HEK293 (cell line): Measurements from ENCODE around the gene DIDO1.

Experiments
- CTCF ChIA-PET: fragments of 350-600 bp; formaldehyde crosslinking; extraction: SDS; loops from one replicate; lab custom pipeline; 2021; ENCODE audit warnings: antibody characterized with exemption; lab: Yijun Ruan, JAX
- POLR2A ChIA-PET: fragments of 300-600 bp; formaldehyde crosslinking; extraction: SDS; loops from one replicate; lab custom pipeline; 2020; ENCODE audit warnings: antibody characterized with exemption, inconsistent platforms; lab: Yijun Ruan, JAX
- H3K27ac ChIP-seq: fragments of 200-500 bp; sonication (Bioruptor generic); 2 replicates; pipeline ENCODE4 v1.5.1; 2014; ENCODE audit warnings: low read depth, low read length, control low read depth, inconsistent platforms; ENCODE audit errors: extremely low read depth
- H3K36me3 ChIP-seq, 2 experiments: fragments of 200-500 bp in 1 of 2; sonication (Bioruptor generic) in 1 of 2; 1 replicate in 1 of 2; 2 replicates in 1 of 2; pipeline ENCODE4 v1.5.1; 2014 to 2017; ENCODE audit warnings: inconsistent platforms in 2 of 2, low read length in 2 of 2; ENCODE audit not compliant: control insufficient read depth in 2 of 2, insufficient read depth in 1 of 2
- H3K4me1 ChIP-seq: fragments of 200-500 bp; sonication (Bioruptor generic); 2 replicates; pipeline ENCODE4 v1.5.1; 2014; ENCODE audit warnings: mild to moderate bottlenecking, low read length, inconsistent platforms; ENCODE audit not compliant: control insufficient read depth, insufficient read depth
- H3K4me3 ChIP-seq: 2 replicates; pipeline ENCODE4 v1.5.1; 2011; ENCODE audit warnings: low read depth, mild to moderate bottlenecking, control low read depth, low read length, moderate library complexity
- H3K9me3 ChIP-seq: fragments of 200-500 bp; sonication (Bioruptor generic); 2 replicates; pipeline ENCODE4 v1.5.1; 2014; ENCODE audit warnings: low read depth, low read length, inconsistent platforms; ENCODE audit not compliant: control insufficient read depth, insufficient read depth
- EGR2 ChIP-seq: fragments of 450-650 bp; formaldehyde crosslinking; IDR thresholded peaks from 2 replicates; pipeline ENCODE4 v1.5.1; 2016; ENCODE audit warnings: low read depth, missing biosample characterization, missing genetic modification characterization
- GFI1B ChIP-seq: fragments of 450-650 bp; formaldehyde crosslinking; IDR thresholded peaks from 2 replicates; pipeline ENCODE4 v1.5.1; 2016; ENCODE audit warnings: missing biosample characterization, missing genetic modification characterization
- GLIS1 ChIP-seq: fragments of 450-650 bp; formaldehyde crosslinking; IDR thresholded peaks from 2 replicates; pipeline ENCODE4 v1.5.1; 2016; ENCODE audit warnings: missing biosample characterization, missing genetic modification characterization
- HIC1 ChIP-seq: fragments of 450-650 bp; formaldehyde crosslinking; IDR thresholded peaks from 2 replicates; pipeline ENCODE4 v1.5.1; 2016; ENCODE audit warnings: missing biosample characterization, missing genetic modification characterization
- KLF10 ChIP-seq: fragments of 450-650 bp; IDR thresholded peaks from 2 replicates; pipeline ENCODE4 v1.5.1; 2018; ENCODE audit warnings: missing biosample characterization, mild to moderate bottlenecking, missing genetic modification characterization
- KLF17 ChIP-seq: fragments of 450-650 bp; formaldehyde crosslinking; IDR thresholded peaks from 2 replicates; pipeline ENCODE4 v1.5.1; 2016; ENCODE audit warnings: missing biosample characterization, missing genetic modification characterization
- OSR2 ChIP-seq: fragments of 450-650 bp; formaldehyde crosslinking; IDR thresholded peaks from 2 replicates; pipeline ENCODE4 v1.5.1; 2016; ENCODE audit warnings: missing biosample characterization, missing genetic modification characterization
- SP3 ChIP-seq: fragments of 450-650 bp; formaldehyde crosslinking; IDR thresholded peaks from 2 replicates; pipeline ENCODE4 v1.5.1; 2016; ENCODE audit warnings: missing biosample characterization, missing genetic modification characterization
- ZBTB20 ChIP-seq: fragments of 450-650 bp; formaldehyde crosslinking; IDR thresholded peaks from 2 replicates; pipeline ENCODE4 v1.5.1; 2016; ENCODE audit warnings: missing biosample characterization, missing genetic modification characterization
- ZBTB44 ChIP-seq: fragments of 450-650 bp; IDR thresholded peaks from 2 replicates; pipeline ENCODE4 v1.5.1; 2018; ENCODE audit warnings: missing biosample characterization, mild to moderate bottlenecking, missing genetic modification characterization
- ZFHX2 ChIP-seq: fragments of 450-650 bp; formaldehyde crosslinking; conservative IDR thresholded peaks from 2 replicates; pipeline ENCODE4 v1.5.1; 2016; ENCODE audit warnings: missing biosample characterization, missing genetic modification characterization
- ZNF114 ChIP-seq: fragments of 450-650 bp; formaldehyde crosslinking; IDR thresholded peaks from 2 replicates; pipeline ENCODE4 v1.5.0; 2017; ENCODE audit warnings: missing biosample characterization, missing genetic modification characterization
- ZNF140 ChIP-seq: fragments of 450-650 bp; formaldehyde crosslinking; IDR thresholded peaks from 2 replicates; pipeline ENCODE4 v1.5.1; 2016; ENCODE audit warnings: missing biosample characterization, missing genetic modification characterization
- ZNF175 ChIP-seq: fragments of 450-650 bp; formaldehyde crosslinking; IDR thresholded peaks from 2 replicates; pipeline ENCODE4 v1.5.1; 2016; ENCODE audit warnings: missing biosample characterization, missing genetic modification characterization
- ZNF202 ChIP-seq: fragments of 450-650 bp; formaldehyde crosslinking; IDR thresholded peaks from 2 replicates; pipeline ENCODE4 v1.5.1; 2016; ENCODE audit warnings: missing biosample characterization, missing genetic modification characterization, borderline replicate concordance
- ZNF366 ChIP-seq: fragments of 450-650 bp; formaldehyde crosslinking; conservative IDR thresholded peaks from 2 replicates; pipeline ENCODE4 v1.5.1; 2016; ENCODE audit warnings: missing biosample characterization, missing genetic modification characterization
- ZNF426 ChIP-seq: fragments of 450-650 bp; formaldehyde crosslinking; IDR thresholded peaks from 2 replicates; pipeline ENCODE4 v1.5.1; 2017; ENCODE audit warnings: missing biosample characterization, missing genetic modification characterization, mild to moderate bottlenecking, inconsistent platforms, moderate library complexity
- ZNF488 ChIP-seq: fragments of 450-650 bp; formaldehyde crosslinking; IDR thresholded peaks from 2 replicates; pipeline ENCODE4 v1.5.1; 2016; ENCODE audit warnings: missing biosample characterization, missing genetic modification characterization
- ZNF514 ChIP-seq: fragments of 450-650 bp; formaldehyde crosslinking; IDR thresholded peaks from 2 replicates; pipeline ENCODE4 v1.5.1; 2016; ENCODE audit warnings: missing biosample characterization, missing genetic modification characterization
- ZNF521 ChIP-seq: fragments of 450-650 bp; formaldehyde crosslinking; IDR thresholded peaks from 2 replicates; pipeline ENCODE4 v1.5.1; 2017; ENCODE audit warnings: missing biosample characterization, mild to moderate bottlenecking, missing genetic modification characterization
- ZNF561 ChIP-seq: fragments of 450-650 bp; IDR thresholded peaks from 2 replicates; pipeline ENCODE4 v1.5.1; 2018; ENCODE audit warnings: missing biosample characterization, missing genetic modification characterization, borderline replicate concordance
- ZNF776 ChIP-seq: fragments of 450-650 bp; formaldehyde crosslinking; IDR thresholded peaks from 2 replicates; pipeline ENCODE4 v1.5.0; 2017; ENCODE audit warnings: missing biosample characterization, missing genetic modification characterization, borderline replicate concordance
- ZNF777 ChIP-seq: fragments of 450-650 bp; formaldehyde crosslinking; IDR thresholded peaks from 2 replicates; pipeline ENCODE4 v1.5.1; 2017; ENCODE audit warnings: missing biosample characterization, missing genetic modification characterization, borderline replicate concordance
- ZNF785 ChIP-seq: fragments of 450-650 bp; formaldehyde crosslinking; IDR thresholded peaks from 2 replicates; pipeline ENCODE4 v1.5.1; 2016; ENCODE audit warnings: missing biosample characterization, missing genetic modification characterization
- TF ChIP-seq, protein P1 (sequence below): fragments of 450-650 bp; formaldehyde crosslinking; optimal IDR thresholded peaks from 2 replicates; pipeline ENCODE3; 2016; ENCODE audit warnings: missing biosample characterization, mild to moderate bottlenecking, missing genetic modification characterization

Gene DIDO1

DNA sequence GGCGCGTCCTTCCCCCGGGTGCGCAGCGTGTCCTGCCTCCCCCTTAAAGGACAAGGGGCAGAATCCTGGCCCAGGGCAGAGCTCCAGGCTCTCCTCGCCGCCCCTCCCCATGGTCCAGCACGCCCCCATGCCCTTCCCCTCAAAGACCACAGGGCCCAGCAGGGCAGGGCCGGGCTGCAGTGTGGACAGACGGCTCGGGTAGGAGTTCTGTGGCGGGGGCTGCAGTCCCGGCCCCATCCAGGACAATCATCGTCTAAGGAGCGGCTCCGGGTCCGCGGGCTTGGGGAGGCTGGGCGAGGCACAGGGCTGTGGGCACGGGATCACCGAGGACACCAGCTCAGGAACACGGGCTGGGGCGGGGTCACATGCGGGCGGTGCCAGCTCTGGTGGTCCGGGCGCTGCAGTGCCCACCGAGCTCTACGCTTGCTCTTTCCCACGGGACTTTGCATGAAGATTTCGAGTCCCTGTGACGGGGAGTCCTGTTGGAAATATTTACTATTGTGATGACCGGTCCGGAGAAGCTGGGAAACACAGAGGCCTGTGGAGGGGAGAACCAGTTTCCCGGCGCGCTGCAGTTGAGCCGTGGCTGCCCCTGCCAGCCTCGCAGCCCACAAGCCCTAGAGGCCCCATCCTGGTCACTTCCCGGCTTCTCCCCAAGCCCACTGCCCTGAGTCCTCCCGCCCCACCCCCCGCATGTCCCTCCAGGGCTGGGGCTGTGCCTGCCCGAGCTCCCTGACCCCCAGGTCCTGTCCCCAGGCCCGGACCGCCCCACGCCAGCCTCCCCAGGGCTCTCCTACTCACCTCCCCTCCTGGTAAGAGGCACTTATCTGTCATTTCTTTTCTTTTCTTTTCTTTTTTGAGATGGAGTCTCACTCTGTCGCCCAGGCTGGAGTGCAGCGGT, 46.8 kb upstream of the DIDO1 start:
- Histone ChIP-seq H3K9me3 (no peaks in the 10 kb centered on the region), H3K4me3 (no peak overlapping the region), H3K27ac (no peak overlapping the region), H3K36me3 (no peaks in the 10 kb centered on the region), H3K4me1 (no peaks in the 10 kb centered on the region)
- TF ChIP-seq ZFHX2 (peak; percentile 3; the same call in 1 of the 2 replicates), HIC1 (peak; percentile 53; the same call in 1 of the 2 replicates), SP3 (tag by site-specific recombination) (0 out of 2 replicates have a peak, but pooled peaks have one; percentile 11), GFI1B (tag by site-specific recombination) (no peak), EGR2 (0 out of 2 replicates have a peak, but pooled peaks have one; percentile 2)
- POLR2A ChIA-PET: interaction anchor here (0.6 to 0.9 kb wide), 2 partner anchors 36 to 83 kb away, joined by 3 read pairs; no protein-coding TSS in a partner anchor
- CTCF ChIA-PET: interaction anchor here (0.6 to 1.6 kb wide), 23 partner anchors 10 to 736 kb away, joined by 3 to 30 read pairs (median 4); partner anchors contain the start of genes BHLHE23 and YTHDF1

DNA sequence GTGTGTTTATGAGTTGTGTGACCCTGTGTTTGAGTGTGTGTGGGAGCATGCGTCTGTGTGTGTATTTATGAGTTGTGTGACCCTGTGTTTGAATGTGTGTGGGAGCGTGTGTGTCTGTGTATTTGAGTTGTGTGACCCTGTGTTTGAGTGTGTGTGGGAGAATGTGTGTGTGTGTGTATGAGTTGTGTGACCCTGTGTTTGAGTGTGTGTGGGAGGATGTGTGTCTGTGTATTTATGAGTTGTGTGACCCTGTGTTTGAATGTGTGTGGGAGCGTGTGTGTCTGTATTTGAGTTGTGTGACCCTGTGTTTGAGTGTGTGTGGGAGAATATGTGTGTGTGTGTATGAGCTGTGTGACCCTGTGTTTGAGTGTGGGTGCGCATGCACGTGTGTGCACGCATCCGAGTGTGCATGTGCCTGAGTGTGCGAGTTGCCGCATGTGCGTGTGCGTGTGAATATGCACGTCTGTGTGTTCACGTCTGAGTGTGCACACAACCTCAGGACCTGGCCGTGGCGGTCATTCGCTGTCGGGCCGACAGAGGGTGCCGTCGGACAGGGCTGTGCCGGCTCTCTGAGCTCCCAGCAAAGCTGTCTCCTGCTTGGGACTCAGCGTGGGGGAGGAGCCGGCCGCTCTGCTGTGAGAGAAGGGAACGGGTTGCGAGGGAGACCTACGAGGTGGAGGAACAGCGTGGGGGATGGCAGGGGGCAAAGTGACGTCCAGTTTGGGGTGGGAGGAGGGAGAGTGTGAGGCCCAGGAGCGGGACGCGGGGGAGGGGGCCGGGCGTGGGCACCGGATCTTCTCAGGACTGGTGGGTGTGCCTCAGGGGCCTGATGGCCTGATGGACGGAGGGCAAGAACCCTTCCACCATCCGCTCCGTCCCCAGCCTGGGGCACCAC, 45.9 kb upstream of the DIDO1 start:
- H3K9me3 ChIP-seq: no peaks in the 10 kb centered on the region
- H3K27ac ChIP-seq: no peak overlapping the region
- no peaks in the 10 kb centered on the region for H3K4me1 ChIP-seq
- H3K4me3 ChIP-seq: no peak overlapping the region
- CTCF ChIA-PET: interaction anchor here (0.6 to 1.6 kb wide), 26 partner anchors 11 to 736 kb away, joined by 3 to 30 read pairs (median 4); partner anchors contain the start of genes BHLHE23 and YTHDF1
- POLR2A ChIA-PET: interaction anchor here (0.6 to 0.9 kb wide), 3 partner anchors 36 to 585 kb away, joined by 3 to 5 read pairs (median 3); partner anchors contain the start of gene RPS21
- H3K36me3 ChIP-seq: no peaks in the 10 kb centered on the region
- no peak for TF ChIP-seq ZNF202 (tag by site-specific recombination)
- no peak for TF ChIP-seq ZNF514 (tag by site-specific recombination)
- peak; percentile 94 for TF ChIP-seq GLIS1 (tag by site-specific recombination)
- TF ChIP-seq OSR2 (tag by site-specific recombination): no peak
- no peak for TF ChIP-seq KLF10 (tag by site-specific recombination)
- TF ChIP-seq ZNF776 (tag by site-specific recombination): no peak
- TF ChIP-seq KLF17 (tag by site-specific recombination): 0 out of 2 replicates have a peak, but pooled peaks have one; percentile 42
- TF ChIP-seq ZNF777: peak; percentile 97
- TF ChIP-seq ZNF366: no peak
- TF ChIP-seq ZNF521 (tag by site-specific recombination): no peak
- no peak for TF ChIP-seq ZBTB44
- peak; percentile 97 for TF ChIP-seq ZFHX2
- no peak for TF ChIP-seq ZNF114 (tag by site-specific recombination)
- no peak for TF ChIP-seq ZNF140
- TF ChIP-seq ZNF488 (tag by site-specific recombination): no peak
- no peak for TF ChIP-seq ZNF426
- TF ChIP-seq ZNF785 (tag by site-specific recombination): no peak
- peak; percentile 47; the same call in 1 of the 2 replicates for TF ChIP-seq ZNF561 (tag by site-specific recombination)
- TF ChIP-seq, protein P1, sequence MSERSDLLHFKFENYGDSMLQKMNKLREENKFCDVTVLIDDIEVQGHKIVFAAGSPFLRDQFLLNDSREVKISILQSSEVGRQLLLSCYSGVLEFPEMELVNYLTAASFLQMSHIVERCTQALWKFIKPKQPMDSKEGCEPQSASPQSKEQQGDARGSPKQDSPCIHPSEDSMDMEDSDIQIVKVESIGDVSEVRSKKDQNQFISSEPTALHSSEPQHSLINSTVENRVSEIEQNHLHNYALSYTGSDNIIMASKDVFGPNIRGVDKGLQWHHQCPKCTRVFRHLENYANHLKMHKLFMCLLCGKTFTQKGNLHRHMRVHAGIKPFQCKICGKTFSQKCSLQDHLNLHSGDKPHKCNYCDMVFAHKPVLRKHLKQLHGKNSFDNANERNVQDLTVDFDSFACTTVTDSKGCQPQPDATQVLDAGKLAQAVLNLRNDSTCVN: peak; percentile 82
- no peak for TF ChIP-seq ZNF175 (tag by site-specific recombination)
- 0 out of 2 replicates have a peak, but pooled peaks have one; percentile 24 for TF ChIP-seq ZBTB20 (tag by site-specific recombination)
